ENCODE data around the gene PRICKLE1.

PRICKLE1 gene

DNA sequence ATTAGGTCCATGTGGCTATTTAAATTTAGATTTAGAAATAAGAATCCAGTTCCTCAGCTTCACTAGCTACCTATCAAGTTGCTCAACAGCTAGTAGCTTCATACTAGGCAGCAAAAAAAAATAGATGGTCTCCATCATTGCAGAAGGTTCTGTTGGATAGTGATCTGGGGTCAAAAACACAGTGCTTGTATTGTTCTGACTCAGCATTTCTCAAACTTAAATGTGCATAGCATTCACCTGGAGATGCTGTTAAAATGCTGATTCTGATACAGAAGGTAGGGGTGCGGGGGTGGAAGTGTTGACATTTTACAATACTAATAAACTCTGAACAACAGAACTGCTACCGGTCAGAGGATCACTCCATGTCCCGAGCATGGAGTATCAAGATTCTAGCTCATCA, 51.3 kb downstream of the PRICKLE1 start:
- H3K27me3 ChIP-seq (ENCODE audit: insufficient read depth, poor library complexity, severe bottlenecking): no peaks in the 10 kb centered on the region
- H3K4me3 ChIP-seq (replicated peaks; ENCODE audit: insufficient read depth, low read length): no peak overlapping the region
- no peak overlapping the region for H3K27ac ChIP-seq (replicated peaks)
- DNase-seq (ENCODE audit: low read depth in 1 of 2, low spot score in 1 of 2): no peak
- TF ChIP-seq SPI1 (IDR thresholded peaks at IDR 0.05; ENCODE audit: borderline replicate concordance, low read depth) (no peak), GABPA (IDR thresholded peaks at IDR 0.05; ENCODE audit: low read depth) (no peak), POLR2AphosphoS5 (IDR thresholded peaks at IDR 0.05; ENCODE audit: low read depth) (no peak)
- TF ChIP-seq, protein P1, sequence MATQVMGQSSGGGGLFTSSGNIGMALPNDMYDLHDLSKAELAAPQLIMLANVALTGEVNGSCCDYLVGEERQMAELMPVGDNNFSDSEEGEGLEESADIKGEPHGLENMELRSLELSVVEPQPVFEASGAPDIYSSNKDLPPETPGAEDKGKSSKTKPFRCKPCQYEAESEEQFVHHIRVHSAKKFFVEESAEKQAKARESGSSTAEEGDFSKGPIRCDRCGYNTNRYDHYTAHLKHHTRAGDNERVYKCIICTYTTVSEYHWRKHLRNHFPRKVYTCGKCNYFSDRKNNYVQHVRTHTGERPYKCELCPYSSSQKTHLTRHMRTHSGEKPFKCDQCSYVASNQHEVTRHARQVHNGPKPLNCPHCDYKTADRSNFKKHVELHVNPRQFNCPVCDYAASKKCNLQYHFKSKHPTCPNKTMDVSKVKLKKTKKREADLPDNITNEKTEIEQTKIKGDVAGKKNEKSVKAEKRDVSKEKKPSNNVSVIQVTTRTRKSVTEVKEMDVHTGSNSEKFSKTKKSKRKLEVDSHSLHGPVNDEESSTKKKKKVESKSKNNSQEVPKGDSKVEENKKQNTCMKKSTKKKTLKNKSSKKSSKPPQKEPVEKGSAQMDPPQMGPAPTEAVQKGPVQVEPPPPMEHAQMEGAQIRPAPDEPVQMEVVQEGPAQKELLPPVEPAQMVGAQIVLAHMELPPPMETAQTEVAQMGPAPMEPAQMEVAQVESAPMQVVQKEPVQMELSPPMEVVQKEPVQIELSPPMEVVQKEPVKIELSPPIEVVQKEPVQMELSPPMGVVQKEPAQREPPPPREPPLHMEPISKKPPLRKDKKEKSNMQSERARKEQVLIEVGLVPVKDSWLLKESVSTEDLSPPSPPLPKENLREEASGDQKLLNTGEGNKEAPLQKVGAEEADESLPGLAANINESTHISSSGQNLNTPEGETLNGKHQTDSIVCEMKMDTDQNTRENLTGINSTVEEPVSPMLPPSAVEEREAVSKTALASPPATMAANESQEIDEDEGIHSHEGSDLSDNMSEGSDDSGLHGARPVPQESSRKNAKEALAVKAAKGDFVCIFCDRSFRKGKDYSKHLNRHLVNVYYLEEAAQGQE (IDR thresholded peaks at IDR 0.05; ENCODE audit: insufficient replicate concordance, low read depth): no peak
- TF ChIP-seq, protein P2, sequence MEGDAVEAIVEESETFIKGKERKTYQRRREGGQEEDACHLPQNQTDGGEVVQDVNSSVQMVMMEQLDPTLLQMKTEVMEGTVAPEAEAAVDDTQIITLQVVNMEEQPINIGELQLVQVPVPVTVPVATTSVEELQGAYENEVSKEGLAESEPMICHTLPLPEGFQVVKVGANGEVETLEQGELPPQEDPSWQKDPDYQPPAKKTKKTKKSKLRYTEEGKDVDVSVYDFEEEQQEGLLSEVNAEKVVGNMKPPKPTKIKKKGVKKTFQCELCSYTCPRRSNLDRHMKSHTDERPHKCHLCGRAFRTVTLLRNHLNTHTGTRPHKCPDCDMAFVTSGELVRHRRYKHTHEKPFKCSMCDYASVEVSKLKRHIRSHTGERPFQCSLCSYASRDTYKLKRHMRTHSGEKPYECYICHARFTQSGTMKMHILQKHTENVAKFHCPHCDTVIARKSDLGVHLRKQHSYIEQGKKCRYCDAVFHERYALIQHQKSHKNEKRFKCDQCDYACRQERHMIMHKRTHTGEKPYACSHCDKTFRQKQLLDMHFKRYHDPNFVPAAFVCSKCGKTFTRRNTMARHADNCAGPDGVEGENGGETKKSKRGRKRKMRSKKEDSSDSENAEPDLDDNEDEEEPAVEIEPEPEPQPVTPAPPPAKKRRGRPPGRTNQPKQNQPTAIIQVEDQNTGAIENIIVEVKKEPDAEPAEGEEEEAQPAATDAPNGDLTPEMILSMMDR (IDR thresholded peaks at IDR 0.05; ENCODE audit: insufficient read depth, low read length): no peak

DNA sequence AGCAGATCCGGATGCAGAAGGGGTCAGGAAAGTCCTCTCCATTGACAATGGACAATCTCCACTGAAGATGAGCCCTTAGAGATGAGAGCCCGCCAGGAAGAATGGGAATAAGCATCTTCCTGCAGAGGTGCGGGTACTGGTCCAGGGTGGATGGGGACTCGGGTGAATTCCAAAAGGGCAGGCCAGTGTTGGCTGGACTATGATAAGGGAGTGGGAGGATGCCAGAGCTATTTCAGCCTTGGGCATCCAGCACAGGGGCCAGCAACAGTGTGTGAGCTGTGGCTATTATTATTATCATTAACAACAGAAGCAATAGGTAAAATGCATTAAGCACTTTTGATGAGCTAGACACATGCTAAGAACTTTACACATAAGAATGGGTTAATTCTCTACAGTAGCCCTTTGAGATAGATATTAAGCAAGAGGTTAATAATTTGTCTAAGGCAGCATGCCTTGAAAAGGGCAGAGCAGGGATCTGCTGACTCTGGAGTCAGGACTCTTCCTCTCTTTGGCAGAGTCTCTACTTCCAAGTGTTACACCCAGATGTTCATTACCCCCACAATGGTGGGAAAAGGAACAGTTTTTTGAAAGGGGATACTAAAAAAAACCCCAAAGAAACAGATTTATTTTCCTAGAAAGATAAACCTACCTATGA, 55.2 kb downstream of the PRICKLE1 start:
- no peak for DNase-seq (ENCODE audit: low read depth in 1 of 2, low spot score in 1 of 2)
- Histone ChIP-seq H3K4me3 (replicated peaks; ENCODE audit: insufficient read depth, low read length) (no peak overlapping the region), H3K27me3 (ENCODE audit: insufficient read depth, poor library complexity, severe bottlenecking) (no peaks in the 10 kb centered on the region), H3K27ac (replicated peaks) (no peak overlapping the region)
- TF ChIP-seq, protein P2 (IDR thresholded peaks at IDR 0.05; ENCODE audit: insufficient read depth, low read length): no peak
- TF ChIP-seq GABPA (IDR thresholded peaks at IDR 0.05; ENCODE audit: low read depth): no peak
- TF ChIP-seq POLR2AphosphoS5 (IDR thresholded peaks at IDR 0.05; ENCODE audit: low read depth): no peak

DNA sequence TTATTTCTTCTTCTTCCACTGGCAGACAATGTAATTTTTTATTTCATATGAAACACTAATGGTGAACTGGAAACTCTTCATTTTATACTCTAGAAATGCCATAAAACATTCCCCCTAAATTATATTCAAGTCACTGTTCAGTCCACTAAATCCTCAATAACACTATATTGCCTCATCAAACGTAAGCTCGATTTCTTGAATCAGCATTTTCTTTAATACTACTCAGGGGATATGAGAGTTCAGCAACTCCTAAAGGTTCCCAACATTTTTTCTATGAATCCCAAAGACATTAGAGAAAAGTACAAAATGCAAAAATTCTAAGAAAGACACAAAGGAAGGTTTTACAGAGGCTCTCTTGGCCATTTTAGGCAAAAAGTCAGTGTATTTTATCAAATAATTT, 59.3 kb downstream of the PRICKLE1 start:
- no peak for DNase-seq (ENCODE audit: low read depth in 1 of 2, low spot score in 1 of 2)
- no peak overlapping the region for H3K27ac ChIP-seq (replicated peaks)
- H3K27me3 ChIP-seq (ENCODE audit: insufficient read depth, poor library complexity, severe bottlenecking): no peaks in the 10 kb centered on the region
- no peak overlapping the region for H3K4me3 ChIP-seq (replicated peaks; ENCODE audit: insufficient read depth, low read length)
- TF ChIP-seq GABPA (IDR thresholded peaks at IDR 0.05; ENCODE audit: low read depth) (no peak), SPI1 (IDR thresholded peaks at IDR 0.05; ENCODE audit: borderline replicate concordance, low read depth) (no peak), POLR2AphosphoS5 (IDR thresholded peaks at IDR 0.05; ENCODE audit: low read depth) (no peak)
- TF ChIP-seq, protein P2 (IDR thresholded peaks at IDR 0.05; ENCODE audit: insufficient read depth, low read length): no peak
- TF ChIP-seq, protein P1 (IDR thresholded peaks at IDR 0.05; ENCODE audit: insufficient replicate concordance, low read depth): no peak

DNA sequence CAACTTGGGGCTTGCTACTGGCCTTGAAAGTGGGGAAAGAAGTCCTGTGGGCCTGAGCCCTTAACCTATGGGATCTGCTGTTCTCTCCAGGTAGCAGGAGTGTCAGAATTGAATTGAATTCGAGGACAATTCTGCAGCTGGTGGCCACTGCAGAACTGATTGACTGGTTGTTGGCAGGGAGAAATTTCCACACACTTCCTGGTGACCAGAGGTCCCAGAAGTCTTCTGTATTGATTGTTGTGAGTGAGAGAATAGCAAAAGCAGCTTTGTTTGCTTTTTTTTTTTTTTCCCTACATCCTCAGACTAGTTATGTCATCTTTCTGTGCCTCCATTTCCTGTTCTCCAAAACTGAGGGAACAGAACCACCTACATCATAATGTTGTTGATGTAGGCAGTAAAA, 64.1 kb downstream of the PRICKLE1 start:
- DNase-seq (ENCODE audit: low read depth in 1 of 2, low spot score in 1 of 2): no peak
- no peaks in the 10 kb centered on the region for H3K27me3 ChIP-seq (ENCODE audit: insufficient read depth, poor library complexity, severe bottlenecking)
- no peak overlapping the region for H3K4me3 ChIP-seq (replicated peaks; ENCODE audit: insufficient read depth, low read length)
- H3K27ac ChIP-seq (replicated peaks): no peak overlapping the region
- TF ChIP-seq GABPA (IDR thresholded peaks at IDR 0.05; ENCODE audit: low read depth) (no peak), POLR2AphosphoS5 (IDR thresholded peaks at IDR 0.05; ENCODE audit: low read depth) (no peak), SPI1 (IDR thresholded peaks at IDR 0.05; ENCODE audit: borderline replicate concordance, low read depth) (no peak)
- TF ChIP-seq, protein P1 (IDR thresholded peaks at IDR 0.05; ENCODE audit: insufficient replicate concordance, low read depth): no peak
- TF ChIP-seq, protein P2 (IDR thresholded peaks at IDR 0.05; ENCODE audit: insufficient read depth, low read length): no peak

Measured in HL-60 (cell line).